Mesothelial cell of epicardium (in vitro differentiated cells): Measurements from ENCODE around the gene FTO. TPM values are rescaled to one million over a fixed set of nuclear protein-coding genes. Genes with fewer than 3 reads are reported as not detected.

Experiments
- DNase-seq, 2 experiments: peaks; one replicate each; pipeline ENCODE4 v3.0.0; 2021; ENCODE audit warnings: low spot score in 2 of 2; ENCODE audit not compliant: unreplicated experiment in 2 of 2
- H3K27ac Mint-ChIP-seq: 2 replicates; pipeline ENCODE4 v1.8.0; 2021; ENCODE audit warnings: mixed read lengths
- H3K27me3 Mint-ChIP-seq: 2 replicates; pipeline ENCODE4 v1.8.0; 2021; ENCODE audit warnings: low read depth, mixed read lengths
- H3K36me3 Mint-ChIP-seq: 2 replicates; pipeline ENCODE4 v1.8.0; 2021; ENCODE audit warnings: mixed read lengths
- H3K4me1 Mint-ChIP-seq: 2 replicates; pipeline ENCODE4 v1.8.0; 2021; ENCODE audit warnings: mixed read lengths
- H3K4me3 Mint-ChIP-seq: 2 replicates; pipeline ENCODE4 v1.8.0; 2021; ENCODE audit warnings: mild to moderate bottlenecking, moderate library complexity, mixed read lengths
- H3K9me3 Mint-ChIP-seq: 2 replicates; pipeline ENCODE4 v1.8.0; 2021; ENCODE audit warnings: mixed read lengths
- CTCF ChIP-seq: fragments of 200-600 bp; sonication (generic); IDR thresholded peaks from one replicate; pipeline ENCODE4 v1.5.0; 2021; ENCODE audit warnings: antibody characterized with exemption; ENCODE audit not compliant: unreplicated experiment
- total RNA-seq: library from RNA; stranded (reverse); gene quantifications from 3 replicates; pipeline ENCODE4 v1.2.1, GENCODE V29; 2021

The FTO gene
- total RNA-seq, 1 donor from 2014 or later: 103 TPM

GRCh38 chr16:54031107-54031760 lies 327.3 kb downstream of the FTO start:
- peaks cover 12% of the 10 kb centered on the region for H3K4me1 Mint-ChIP-seq
- H3K27me3 Mint-ChIP-seq: no peaks in the 10 kb centered on the region
- TF ChIP-seq CTCF: no peak
- H3K36me3 Mint-ChIP-seq: peaks cover 30% of the 10 kb centered on the region
- H3K27ac Mint-ChIP-seq: no peak overlapping the region
- no peak for DNase-seq
- peaks cover 19% of the 10 kb centered on the region for H3K9me3 Mint-ChIP-seq
- no peak overlapping the region for H3K4me3 Mint-ChIP-seq

- no peak overlapping the region for H3K4me3 Mint-ChIP-seq
Measured at GRCh38 chr16:54033747-54034146, 329.8 kb downstream of the FTO start.

GRCh38 chr16:54034684-54035083 lies 330.7 kb downstream of the FTO start:
- H3K4me3 Mint-ChIP-seq: no peak overlapping the region
- H3K4me1 Mint-ChIP-seq: no peaks in the 10 kb centered on the region
- no peak for DNase-seq
- H3K27me3 Mint-ChIP-seq: no peaks in the 10 kb centered on the region
- peaks cover 30% of the 10 kb centered on the region for H3K36me3 Mint-ChIP-seq
- no peak for TF ChIP-seq CTCF
- no peak overlapping the region for H3K27ac Mint-ChIP-seq
- H3K9me3 Mint-ChIP-seq: peaks cover 19% of the 10 kb centered on the region

More at GRCh38 chr16:54033747-54034146, 329.8 kb downstream of the FTO start:
- Mint-ChIP-seq H3K9me3 (peaks cover 19% of the 10 kb centered on the region), H3K27ac (no peak overlapping the region), H3K36me3 (peaks cover 30% of the 10 kb centered on the region), H3K27me3 (no peaks in the 10 kb centered on the region), H3K4me1 (no peaks in the 10 kb centered on the region)
- TF ChIP-seq CTCF: no peak
- DNase-seq: no peak

GRCh38 chr16:54040480-54040879 lies 336.5 kb downstream of the FTO start:
- H3K4me1 Mint-ChIP-seq: no peaks in the 10 kb centered on the region
- no peak for DNase-seq
- no peaks in the 10 kb centered on the region for H3K27me3 Mint-ChIP-seq
- H3K4me3 Mint-ChIP-seq: no peak overlapping the region
- TF ChIP-seq CTCF: no peak
- H3K9me3 Mint-ChIP-seq: peaks cover 11% of the 10 kb centered on the region
- H3K27ac Mint-ChIP-seq: no peak overlapping the region
- peaks cover 20% of the 10 kb centered on the region for H3K36me3 Mint-ChIP-seq

GRCh38 chr16:54040975-54041374 lies 337.0 kb downstream of the FTO start:
- H3K4me3 Mint-ChIP-seq: no peak overlapping the region
- no peak overlapping the region for H3K27ac Mint-ChIP-seq
- no peak for TF ChIP-seq CTCF
- no peaks in the 10 kb centered on the region for H3K27me3 Mint-ChIP-seq
- H3K4me1 Mint-ChIP-seq: no peaks in the 10 kb centered on the region
- DNase-seq: no peak
- H3K9me3 Mint-ChIP-seq: peaks cover 11% of the 10 kb centered on the region
- H3K36me3 Mint-ChIP-seq: peaks cover 17% of the 10 kb centered on the region
